Muscle layer of duodenum (tissue), 2 donors: Measurements from ENCODE around the gene RFPL2.
"Not testable (repeated sequence)": the region's sequence is repeated elsewhere in the genome, so short reads cannot be mapped to it uniquely, and the experiment has no call there.

Experiments used
- H3K27ac ChIP-seq: one replicate; pipeline ENCODE4 v1.7.0; 2013; ENCODE audit warnings: mild to moderate bottlenecking, low read length
- H3K27me3 ChIP-seq: one replicate; pipeline ENCODE4 v1.7.0; 2013; ENCODE audit warnings: low read depth, mild to moderate bottlenecking, control low read depth, low read length
- H3K36me3 ChIP-seq, 2 donors: one replicate each; pipeline ENCODE4 v1.7.0; 2013; ENCODE audit warnings: low read length in 2 of 2, control low read depth in 1 of 2, mild to moderate bottlenecking in 1 of 2; ENCODE audit not compliant: insufficient read depth in 2 of 2, control insufficient read depth in 1 of 2
- H3K4me1 ChIP-seq, 2 donors: one replicate each; pipeline ENCODE4 v1.7.0; 2013; ENCODE audit warnings: low read length in 2 of 2, mild to moderate bottlenecking in 2 of 2, control low read depth in 1 of 2, moderate library complexity in 1 of 2; ENCODE audit not compliant: insufficient read depth in 2 of 2, control insufficient read depth in 1 of 2
- H3K4me3 ChIP-seq, 2 donors: one replicate each; pipeline ENCODE4 v1.7.0; 2013; ENCODE audit warnings: low read length in 2 of 2, low read depth in 1 of 2, mild to moderate bottlenecking in 1 of 2
- H3K9me3 ChIP-seq, 2 donors: one replicate each; pipeline ENCODE4 v1.7.0; 2013; ENCODE audit warnings: low read length in 2 of 2, control low read depth in 1 of 2, mild to moderate bottlenecking in 1 of 2; ENCODE audit not compliant: control insufficient read depth in 1 of 2
- donor health status: healthy.

RFPL2 gene

GRCh38 chr22:32157632-32158031 is 47.2 kb downstream of the RFPL2 start:
- H3K27me3 ChIP-seq, H3K27ac ChIP-seq, H3K36me3 ChIP-seq, H3K9me3 ChIP-seq, H3K4me1 ChIP-seq, H3K4me3 ChIP-seq: not testable (repeated sequence)

- not testable (repeated sequence) for H3K36me3 ChIP-seq, H3K27ac ChIP-seq, H3K4me1 ChIP-seq, H3K9me3 ChIP-seq, H3K27me3 ChIP-seq, H3K4me3 ChIP-seq
These were observed 50.1 kb downstream of the RFPL2 start for GRCh38 chr22:32154727-32155126.

- H3K4me3 ChIP-seq, H3K36me3 ChIP-seq, H3K9me3 ChIP-seq, H3K4me1 ChIP-seq, H3K27me3 ChIP-seq, H3K27ac ChIP-seq: not testable (repeated sequence)
These were observed 53.2 kb downstream of the RFPL2 start for GRCh38 chr22:32151641-32152040.

GRCh38 chr22:32150647-32151046 is 54.2 kb downstream of the RFPL2 start:
- H3K9me3 ChIP-seq, H3K4me3 ChIP-seq, H3K36me3 ChIP-seq, H3K27ac ChIP-seq, H3K4me1 ChIP-seq, H3K27me3 ChIP-seq: not testable (repeated sequence)

GRCh38 chr22:32148372-32148771 is 56.5 kb downstream of the RFPL2 start:
- not testable (repeated sequence) for H3K36me3 ChIP-seq

GRCh38 chr22:32147128-32147527 is 57.7 kb downstream of the RFPL2 start:
- not testable (repeated sequence) for H3K4me1 ChIP-seq, H3K9me3 ChIP-seq, H3K27ac ChIP-seq, H3K27me3 ChIP-seq, H3K36me3 ChIP-seq, H3K4me3 ChIP-seq

More at GRCh38 chr22:32148372-32148771, 56.5 kb downstream of the RFPL2 start:
- not testable (repeated sequence) for H3K4me3 ChIP-seq, H3K27me3 ChIP-seq, H3K9me3 ChIP-seq, H3K4me1 ChIP-seq, H3K27ac ChIP-seq

GRCh38 chr22:32144496-32145274 is 60.2 kb downstream of the RFPL2 start:
- Histone ChIP-seq H3K36me3 (no peaks in the 10 kb centered on the region), H3K27me3 (no peaks in the 10 kb centered on the region), H3K9me3 (no peaks in the 10 kb centered on the region), H3K27ac (no peak overlapping the region), H3K4me3 (no peak overlapping the region), H3K4me1 (no peaks in the 10 kb centered on the region)

GRCh38 chr22:32142600-32142999 is 62.3 kb downstream of the RFPL2 start:
- no peaks in the 10 kb centered on the region for H3K4me1 ChIP-seq
- H3K27ac ChIP-seq: no peak overlapping the region
- H3K9me3 ChIP-seq: no peaks in the 10 kb centered on the region
- H3K27me3 ChIP-seq: no peaks in the 10 kb centered on the region
- no peaks in the 10 kb centered on the region for H3K36me3 ChIP-seq
- no peak overlapping the region for H3K4me3 ChIP-seq

- not testable (repeated sequence) for H3K9me3 ChIP-seq, H3K27me3 ChIP-seq, H3K36me3 ChIP-seq, H3K27ac ChIP-seq, H3K4me3 ChIP-seq, H3K4me1 ChIP-seq
These were observed 64.2 kb downstream of the RFPL2 start for GRCh38 chr22:32140688-32141087.
